Activated CD8-positive, alpha-beta memory T cell treated with anti-CD3 and anti-CD28 coated beads, Interleukin-2, amount 50 U/mL, for 48 hours (primary cell): ENCODE measurements around the gene RPL22.

Source experiments
- DNase-seq: peaks from one replicate; pipeline ENCODE4 v3.0.0-alpha.2; 2020

RPL22 gene

GRCh38 chr1:6200188-6200809 is 904 bp upstream of the RPL22 start:
- no peak for DNase-seq

DNA sequence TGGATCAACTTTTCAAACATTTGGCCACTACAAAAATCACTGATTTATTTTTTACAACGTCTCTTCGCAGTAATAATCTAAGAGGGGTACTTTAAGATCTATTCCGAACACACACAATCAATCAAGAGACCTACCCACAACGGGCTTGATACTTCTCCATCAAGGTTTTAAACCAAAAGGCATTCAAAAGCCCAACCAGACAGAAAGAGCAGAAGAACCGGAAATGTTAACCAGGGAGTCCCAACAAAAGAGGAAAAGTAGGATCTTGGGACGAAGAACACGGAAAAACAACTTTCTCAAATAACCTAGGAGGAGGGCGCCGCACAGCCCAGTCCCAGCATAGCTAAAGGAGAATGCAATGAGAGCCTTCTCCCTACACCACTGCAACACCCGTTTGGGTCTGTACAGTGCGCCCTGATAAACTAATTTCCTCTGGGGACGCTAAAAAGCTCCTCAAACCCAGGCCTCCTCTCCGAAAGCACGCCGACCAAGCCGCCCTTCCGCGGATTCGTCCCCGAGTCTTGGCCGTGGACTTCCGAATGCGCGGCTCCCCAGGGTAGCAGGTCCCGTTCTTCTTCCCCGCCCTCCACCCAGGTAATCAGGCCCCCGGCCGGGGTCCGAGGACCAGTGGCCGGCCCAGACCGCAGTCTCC is 623 bp downstream of the RPL22 start:
- DNase-seq = peak; percentile 78

- no peak for DNase-seq
Observed at GRCh38 chr1:6197746-6198427, 1.5 kb downstream of the RPL22 start.

- no peak for DNase-seq
Observed at GRCh38 chr1:6191968-6192367, 7.4 kb downstream of the RPL22 start.

DNA sequence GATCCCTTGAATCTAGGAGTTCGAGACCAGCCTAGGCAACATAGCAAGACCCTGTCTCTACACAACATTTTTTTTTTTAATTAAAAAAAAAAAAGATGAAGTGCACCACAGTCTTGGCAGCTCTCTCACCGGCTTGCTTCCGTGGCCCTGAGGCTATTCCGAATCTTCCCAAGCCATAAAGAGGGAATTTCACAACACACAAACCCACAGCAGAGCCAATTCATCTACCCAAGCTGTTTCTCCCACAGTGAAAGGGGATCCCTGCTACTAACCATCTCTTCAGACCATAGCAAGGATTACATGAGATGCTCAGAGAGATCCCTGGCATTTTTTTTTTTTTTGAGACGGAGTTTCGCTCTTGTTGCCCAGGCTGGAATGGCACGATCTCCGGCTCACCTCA is 10.9 kb downstream of the RPL22 start:
- DNase-seq = no peak

DNA sequence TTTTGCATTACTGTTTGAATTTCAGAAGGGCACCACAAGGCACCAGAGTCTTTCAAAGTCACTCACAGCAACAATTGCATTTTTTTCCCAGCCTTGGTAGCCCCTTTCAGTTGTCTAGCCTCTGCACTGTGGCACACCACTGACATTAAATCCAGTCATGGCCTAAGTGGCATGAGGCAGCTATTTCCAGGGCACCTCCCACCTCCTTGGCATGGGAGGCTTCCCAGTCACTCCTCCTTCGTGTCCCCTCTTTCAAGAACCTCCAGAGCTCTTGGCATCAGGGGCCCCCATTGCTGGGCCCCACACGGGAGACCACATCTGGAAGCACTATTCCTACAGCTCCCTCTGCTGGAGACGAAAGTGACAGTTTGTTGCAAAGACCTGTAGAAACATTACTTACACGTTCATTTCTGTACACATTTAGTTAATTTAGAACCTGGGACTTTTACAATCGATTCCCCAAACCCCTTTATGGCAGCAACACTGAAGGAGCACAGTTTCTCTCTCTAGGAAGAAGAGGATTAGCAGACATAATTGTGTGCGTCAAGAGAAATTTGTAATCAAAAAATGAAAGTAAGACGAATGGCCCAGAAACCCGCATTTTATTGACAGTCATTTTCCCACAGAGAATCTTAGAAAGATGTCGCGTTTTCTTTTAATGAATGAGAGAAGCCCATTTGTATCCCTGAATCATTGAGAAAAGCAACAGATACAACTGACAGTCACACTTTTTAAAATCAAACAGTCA is 13.6 kb downstream of the RPL22 start:
- no peak for DNase-seq

DNA sequence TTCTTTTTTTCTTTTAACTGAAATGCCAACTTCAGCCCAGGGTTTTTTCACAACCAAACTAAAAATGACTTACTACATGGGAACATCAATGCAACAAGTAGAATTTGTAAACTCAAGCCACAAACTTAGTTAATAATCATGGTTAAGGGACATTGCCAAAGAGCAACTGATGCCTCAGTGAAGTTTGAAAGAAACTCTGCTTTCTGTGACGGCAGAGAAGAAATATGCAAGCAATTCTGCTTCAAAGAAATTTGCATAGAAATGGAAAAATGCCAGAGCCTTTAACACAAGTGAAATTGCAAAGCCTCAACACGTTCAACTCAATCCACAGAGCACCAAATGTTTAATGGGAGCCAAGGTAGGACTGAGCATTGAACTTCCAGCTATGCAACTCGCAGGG is 14.2 kb downstream of the RPL22 start:
- DNase-seq = no peak

DNA sequence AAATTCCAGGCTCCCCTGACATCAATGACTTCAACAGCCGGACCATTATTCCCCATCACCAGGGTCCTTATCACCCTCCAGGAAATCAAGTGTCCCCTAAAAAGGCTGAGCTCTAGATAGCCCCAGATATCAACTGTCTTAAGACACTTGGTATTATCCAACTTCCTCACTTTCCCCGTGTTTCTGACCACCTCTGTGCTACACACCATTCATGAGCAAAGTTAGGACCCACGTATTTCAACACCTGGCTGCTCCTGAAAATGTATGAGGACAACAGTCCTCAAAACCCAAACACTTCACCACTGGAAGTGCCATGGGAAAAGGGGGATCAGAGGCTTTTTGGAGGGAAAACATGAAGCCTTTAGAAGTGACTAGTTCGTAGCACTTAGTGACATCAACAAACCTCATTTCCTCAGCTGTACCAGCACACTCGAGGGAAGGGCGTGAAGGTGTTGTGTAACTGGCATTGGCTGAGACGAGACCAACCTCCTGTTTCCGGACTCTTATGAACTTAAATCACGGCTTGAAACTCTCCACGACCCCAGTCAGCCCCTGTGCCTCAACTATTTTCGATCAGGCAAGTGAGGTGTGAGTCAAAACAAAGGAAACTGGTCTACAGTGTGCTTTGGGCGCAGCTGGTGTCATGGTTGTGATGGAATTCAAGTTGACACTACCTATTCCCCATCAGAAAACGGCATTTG is 15.2 kb downstream of the RPL22 start:
- no peak for DNase-seq

DNA sequence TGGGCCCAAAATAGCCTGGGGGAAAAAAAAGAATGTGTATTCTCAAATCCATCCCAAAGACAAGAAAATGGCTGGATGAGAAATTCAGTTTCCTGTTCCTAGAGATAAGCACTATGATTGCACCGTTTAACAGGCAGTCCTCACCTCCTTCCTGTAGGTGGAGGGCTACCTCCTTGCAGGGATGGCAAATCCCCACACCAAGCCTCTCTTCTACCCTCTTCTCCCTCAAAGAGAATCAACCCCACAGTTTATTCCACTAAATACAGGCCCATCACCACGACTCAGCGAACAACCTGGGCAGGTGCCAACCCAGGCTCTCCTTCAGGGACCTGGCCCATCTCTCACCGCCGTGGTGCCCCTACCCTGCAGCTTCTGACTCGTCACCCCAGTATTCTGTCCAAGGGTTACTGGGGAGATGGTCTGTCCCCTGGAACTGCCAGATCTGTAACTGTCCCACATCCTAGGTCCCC is 15.8 kb downstream of the RPL22 start:
- peak; percentile 62 for DNase-seq

GRCh38 chr1:6181347-6181770 is 18.0 kb downstream of the RPL22 start:
- DNase-seq = no peak

DNA sequence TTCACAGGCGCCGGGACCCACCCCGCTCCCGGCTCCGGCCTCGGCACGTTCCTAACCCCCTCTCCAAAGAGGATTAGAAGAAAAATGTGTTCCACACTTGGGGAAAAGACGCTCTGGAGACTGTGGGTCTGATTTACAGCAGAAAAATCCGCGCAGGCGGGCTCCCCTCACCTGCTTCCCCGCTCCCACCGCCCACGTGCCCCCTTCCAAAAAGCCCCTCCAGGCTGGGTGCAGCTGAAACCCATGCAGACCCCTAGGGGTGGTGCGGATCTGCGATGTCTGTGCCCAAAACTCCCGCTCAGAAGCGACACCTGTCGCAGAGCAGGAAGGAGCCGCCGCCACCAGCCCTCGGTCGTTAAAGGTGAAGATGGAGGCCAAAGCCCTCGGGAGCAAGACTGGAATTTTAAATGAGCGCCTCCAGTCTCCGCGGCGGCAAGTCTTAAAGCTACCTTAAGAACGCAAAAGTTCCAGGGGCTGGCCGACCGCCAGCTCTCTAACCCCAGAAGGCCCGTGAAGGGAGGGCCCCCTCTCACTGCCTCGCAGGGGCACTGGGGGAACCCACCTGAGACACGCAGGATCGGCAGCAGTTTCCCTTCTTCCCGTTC is 18.6 kb downstream of the RPL22 start:
- DNase-seq = no peak

DNA sequence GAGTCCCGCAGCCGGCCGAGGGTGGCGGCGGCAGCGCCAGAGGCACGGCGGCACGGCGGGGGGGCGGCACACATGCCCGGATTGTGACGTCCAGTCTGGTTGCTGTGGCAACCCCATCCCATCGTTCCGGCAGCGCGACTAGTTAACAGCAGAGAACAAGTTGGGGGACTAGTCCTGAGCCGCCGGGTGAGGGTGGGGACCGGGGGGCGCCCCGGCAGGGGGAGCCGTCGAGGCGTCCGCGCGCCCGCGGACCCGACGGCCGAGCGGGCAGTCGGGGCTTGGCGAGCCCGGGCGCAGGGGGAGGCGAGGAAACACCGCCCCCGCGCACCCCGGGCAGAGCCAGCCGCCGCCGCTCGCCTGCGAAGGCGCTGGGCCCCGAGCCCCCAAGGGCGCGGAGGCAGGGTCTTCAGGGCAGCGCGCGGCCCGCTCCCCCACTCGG is 19.1 kb downstream of the RPL22 start, which contains the start of gene CHD5:
TSS of gene CHD5 (minus strand) at position 54 of the 439 bp plus-strand sequence. CDS start 298 bp downstream, outside the sequence.
- no peak for DNase-seq

DNA sequence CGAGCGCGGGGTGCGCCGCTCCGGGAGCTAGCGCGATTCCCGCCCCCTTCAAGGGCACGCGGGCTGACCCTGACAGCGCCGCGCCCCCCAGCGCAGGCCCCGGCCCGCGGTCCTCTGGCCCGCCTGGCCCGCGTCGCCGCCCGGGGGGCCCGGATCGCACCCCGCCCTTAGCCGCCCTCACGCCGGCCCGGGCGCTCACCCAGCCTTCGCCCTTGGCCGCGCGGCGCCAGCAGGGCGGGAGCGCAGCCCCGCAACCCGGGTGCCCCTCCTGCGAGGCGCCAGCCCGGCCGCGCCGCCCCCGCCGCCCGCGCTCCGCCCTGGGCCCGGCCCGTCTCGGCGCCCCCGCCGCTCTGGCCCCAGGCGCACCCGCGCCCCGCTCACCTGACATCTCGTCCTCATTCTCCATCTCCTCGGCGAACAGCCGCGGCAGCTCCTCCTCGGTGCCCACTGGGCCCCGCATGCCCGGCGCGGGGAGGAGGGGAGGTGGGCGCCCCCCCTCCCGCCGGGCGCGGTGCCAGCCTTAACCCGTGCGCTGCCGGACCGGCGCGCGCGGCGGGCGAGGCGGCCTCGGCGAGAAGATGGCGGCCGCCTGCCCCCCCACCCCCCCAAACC is 19.7 kb downstream of the RPL22 start:
- DNase-seq = no peak

DNA sequence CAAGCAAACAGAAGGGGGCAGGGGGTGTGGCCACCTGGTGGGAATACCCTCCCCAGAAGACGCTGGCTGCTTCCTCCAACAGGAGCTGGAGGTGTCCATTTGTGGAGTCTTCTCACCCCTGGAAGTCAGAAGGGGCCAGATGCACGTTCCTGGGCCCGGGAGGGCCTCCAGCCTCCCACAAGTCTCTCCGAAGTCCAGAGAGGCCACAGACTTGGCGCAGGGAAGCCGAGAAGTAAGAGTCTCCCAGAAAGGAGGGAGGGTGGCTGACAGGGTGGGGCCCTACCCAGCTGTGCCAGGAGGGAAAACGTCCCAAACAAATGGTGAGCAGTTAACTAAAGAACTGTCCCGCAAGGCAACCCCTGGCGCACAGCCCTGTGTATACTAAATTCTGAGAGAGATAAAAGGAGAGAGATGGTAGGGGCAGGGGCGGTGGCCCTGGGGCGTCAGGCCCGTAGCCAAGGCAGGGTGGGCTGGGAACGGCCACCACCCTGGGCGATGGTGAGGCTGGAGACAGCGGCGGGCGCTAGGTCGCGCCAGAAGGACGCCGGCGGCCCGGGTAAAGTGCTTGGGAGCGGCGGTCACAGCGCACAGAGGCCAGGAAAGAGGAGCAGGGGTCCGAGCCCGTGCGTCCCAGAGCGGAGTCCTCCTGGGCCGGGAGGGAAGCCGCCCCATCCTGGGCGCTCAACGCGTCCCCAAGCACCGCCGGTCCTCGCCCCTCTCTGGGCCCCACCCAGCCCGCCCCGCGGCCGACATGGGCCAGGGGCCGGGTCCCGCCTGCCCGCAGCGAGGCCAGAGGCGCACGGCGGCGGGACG is 20.4 kb downstream of the RPL22 start:
- DNase-seq = no peak

- no peak for DNase-seq
Observed at GRCh38 chr1:6177681-6178380, 21.6 kb downstream of the RPL22 start.

DNA sequence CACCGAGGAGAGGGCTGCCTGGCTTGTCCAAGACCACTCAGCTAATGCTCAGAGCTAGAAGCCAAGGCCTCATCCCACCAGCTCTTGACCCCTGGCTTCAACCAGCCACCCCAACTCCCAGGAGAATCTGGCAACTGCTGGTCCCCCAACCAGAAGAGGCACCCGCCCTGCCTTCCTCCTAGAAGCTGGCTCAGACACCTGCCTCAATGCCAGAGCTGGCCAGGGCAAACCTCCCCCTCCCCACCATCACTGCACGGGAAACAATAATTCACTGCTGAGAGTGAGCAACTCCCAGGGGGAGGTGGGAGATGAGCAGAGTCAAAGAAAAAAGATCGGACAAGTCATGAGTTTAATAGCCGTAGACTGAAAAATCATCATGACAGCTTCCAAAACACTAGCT is 22.6 kb downstream of the RPL22 start:
- no peak for DNase-seq

DNA sequence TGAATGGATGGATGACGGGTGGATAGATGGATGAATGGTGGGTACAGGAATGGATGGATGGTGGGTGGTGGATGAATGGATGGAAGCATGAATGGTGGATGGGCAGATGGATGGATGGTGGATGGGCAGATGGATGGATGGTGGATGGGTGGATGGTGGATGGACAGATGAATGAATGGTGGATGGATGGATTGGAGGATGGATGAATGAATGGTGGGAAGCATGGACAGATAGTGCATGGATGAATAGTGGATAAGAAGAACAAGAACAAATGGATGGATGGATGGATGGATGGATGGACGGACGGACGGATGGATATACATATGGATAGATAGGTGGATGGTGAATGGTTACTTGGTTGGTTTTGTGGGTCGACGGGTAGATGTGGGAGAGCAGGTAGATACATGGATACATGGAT is 24.0 kb downstream of the RPL22 start:
- DNase-seq = no peak

DNA sequence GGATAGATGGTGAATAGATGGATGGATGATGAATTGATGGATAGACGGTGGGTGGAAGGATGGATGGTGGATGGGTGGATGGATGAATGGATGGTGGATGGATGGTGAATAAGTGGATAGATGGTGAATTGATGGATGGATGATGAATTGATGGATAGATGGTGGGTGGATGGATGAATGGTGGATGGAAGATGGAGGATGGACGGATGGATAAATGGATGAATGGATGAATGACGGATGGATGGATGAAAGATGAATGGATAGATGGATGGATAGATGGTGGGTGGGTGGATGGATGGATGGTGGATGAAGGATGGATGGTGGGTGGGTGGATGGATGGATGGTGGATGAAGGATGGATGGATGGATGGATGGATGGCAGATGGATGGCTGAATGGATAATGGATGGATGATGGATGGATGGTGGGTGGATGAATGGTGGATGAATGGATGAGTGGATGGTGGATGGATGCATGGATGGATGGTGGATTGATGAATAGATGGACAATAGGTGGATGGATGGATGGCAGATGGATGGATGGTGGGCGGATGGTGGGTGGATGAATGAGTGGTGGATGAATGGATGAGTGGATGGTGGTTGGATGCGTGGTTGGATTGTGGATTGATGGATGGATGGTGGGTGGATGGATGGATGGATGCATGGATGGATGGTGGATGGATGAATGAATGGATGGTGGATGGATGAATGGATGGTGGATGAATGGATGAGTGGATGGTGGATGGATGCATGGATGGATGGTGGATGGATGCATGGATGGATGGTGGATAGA is 24.6 kb downstream of the RPL22 start:
- DNase-seq = no peak

DNA sequence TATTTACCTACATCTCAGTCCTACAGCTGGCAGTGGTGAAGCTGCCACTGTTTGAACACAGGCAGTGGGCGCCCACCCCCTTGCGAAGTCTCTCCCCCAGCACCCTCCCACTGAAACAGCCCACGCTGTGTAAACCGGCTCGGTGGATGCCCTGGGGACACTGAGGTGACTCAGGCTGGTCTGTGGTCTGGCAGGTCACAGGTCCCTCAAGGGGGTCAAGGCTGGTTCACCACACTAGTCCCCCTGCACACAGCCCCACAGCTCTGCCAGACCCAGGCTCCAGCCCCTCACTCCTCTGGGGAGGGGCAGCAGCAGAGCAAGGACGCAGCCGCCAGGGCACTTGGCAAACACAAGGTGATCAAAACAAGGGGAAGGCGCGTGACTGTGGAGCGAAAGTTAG is 26.8 kb downstream of the RPL22 start:
- no peak for DNase-seq
